ENCODE results near the gene EIF2B4. TPM values are rescaled to one million over a fixed set of nuclear protein-coding genes. Genes with fewer than 3 reads are reported as not detected.

EIF2B4 gene
- total and polyA plus RNA-seq, 2 of the 13 experiments (the other 11 are each of a cell fraction or from before 2014, with no cell fraction given): 91.5 to 96.4 TPM

DNA sequence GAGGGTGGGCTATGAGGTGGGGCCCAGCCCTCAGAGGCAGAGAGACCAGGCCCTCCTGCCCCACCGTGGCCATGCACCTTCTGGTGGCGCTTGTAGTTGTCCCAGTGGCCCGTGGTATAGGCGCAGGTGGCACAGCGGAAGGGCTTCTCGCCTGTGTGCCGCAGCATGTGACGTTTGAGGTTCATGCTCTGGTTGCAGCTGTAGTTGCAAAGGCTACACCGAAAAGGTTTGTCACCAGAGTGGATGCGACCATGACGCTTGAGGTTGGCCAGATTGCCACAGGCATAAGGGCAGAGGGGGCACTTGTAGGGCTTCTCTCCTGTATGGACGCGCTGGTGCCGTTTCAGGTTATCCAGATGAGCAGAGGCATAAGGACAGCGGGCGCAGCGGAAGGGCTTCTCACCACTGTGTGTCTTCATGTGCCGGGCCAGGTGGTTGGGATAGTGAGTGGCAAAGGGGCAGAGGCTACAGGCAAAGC lies 7.5 kb upstream of the EIF2B4 start (continued):
- TF ChIP-seq, protein P1, sequence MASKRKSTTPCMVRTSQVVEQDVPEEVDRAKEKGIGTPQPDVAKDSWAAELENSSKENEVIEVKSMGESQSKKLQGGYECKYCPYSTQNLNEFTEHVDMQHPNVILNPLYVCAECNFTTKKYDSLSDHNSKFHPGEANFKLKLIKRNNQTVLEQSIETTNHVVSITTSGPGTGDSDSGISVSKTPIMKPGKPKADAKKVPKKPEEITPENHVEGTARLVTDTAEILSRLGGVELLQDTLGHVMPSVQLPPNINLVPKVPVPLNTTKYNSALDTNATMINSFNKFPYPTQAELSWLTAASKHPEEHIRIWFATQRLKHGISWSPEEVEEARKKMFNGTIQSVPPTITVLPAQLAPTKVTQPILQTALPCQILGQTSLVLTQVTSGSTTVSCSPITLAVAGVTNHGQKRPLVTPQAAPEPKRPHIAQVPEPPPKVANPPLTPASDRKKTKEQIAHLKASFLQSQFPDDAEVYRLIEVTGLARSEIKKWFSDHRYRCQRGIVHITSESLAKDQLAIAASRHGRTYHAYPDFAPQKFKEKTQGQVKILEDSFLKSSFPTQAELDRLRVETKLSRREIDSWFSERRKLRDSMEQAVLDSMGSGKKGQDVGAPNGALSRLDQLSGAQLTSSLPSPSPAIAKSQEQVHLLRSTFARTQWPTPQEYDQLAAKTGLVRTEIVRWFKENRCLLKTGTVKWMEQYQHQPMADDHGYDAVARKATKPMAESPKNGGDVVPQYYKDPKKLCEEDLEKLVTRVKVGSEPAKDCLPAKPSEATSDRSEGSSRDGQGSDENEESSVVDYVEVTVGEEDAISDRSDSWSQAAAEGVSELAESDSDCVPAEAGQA (IDR thresholded peaks at IDR 0.05; ENCODE audit: low read depth): no peak
- TF ChIP-seq, protein P1 (CRISPR knock-in tag; IDR thresholded peaks at IDR 0.05; ENCODE audit: borderline replicate concordance): no peak
- no peak for TF ChIP-seq ZNF44 (CRISPR knock-in tag; IDR thresholded peaks at IDR 0.05)
- TF ChIP-seq, protein P2, sequence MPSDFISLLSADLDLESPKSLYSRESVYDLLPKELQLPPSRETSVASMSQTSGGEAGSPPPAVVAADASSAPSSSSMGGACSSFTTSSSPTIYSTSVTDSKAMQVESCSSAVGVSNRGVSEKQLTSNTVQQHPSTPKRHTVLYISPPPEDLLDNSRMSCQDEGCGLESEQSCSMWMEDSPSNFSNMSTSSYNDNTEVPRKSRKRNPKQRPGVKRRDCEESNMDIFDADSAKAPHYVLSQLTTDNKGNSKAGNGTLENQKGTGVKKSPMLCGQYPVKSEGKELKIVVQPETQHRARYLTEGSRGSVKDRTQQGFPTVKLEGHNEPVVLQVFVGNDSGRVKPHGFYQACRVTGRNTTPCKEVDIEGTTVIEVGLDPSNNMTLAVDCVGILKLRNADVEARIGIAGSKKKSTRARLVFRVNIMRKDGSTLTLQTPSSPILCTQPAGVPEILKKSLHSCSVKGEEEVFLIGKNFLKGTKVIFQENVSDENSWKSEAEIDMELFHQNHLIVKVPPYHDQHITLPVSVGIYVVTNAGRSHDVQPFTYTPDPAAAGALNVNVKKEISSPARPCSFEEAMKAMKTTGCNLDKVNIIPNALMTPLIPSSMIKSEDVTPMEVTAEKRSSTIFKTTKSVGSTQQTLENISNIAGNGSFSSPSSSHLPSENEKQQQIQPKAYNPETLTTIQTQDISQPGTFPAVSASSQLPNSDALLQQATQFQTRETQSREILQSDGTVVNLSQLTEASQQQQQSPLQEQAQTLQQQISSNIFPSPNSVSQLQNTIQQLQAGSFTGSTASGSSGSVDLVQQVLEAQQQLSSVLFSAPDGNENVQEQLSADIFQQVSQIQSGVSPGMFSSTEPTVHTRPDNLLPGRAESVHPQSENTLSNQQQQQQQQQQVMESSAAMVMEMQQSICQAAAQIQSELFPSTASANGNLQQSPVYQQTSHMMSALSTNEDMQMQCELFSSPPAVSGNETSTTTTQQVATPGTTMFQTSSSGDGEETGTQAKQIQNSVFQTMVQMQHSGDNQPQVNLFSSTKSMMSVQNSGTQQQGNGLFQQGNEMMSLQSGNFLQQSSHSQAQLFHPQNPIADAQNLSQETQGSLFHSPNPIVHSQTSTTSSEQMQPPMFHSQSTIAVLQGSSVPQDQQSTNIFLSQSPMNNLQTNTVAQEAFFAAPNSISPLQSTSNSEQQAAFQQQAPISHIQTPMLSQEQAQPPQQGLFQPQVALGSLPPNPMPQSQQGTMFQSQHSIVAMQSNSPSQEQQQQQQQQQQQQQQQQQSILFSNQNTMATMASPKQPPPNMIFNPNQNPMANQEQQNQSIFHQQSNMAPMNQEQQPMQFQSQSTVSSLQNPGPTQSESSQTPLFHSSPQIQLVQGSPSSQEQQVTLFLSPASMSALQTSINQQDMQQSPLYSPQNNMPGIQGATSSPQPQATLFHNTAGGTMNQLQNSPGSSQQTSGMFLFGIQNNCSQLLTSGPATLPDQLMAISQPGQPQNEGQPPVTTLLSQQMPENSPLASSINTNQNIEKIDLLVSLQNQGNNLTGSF (CRISPR knock-in tag; IDR thresholded peaks at IDR 0.05): no peak
- TF ChIP-seq FOXJ3 (CRISPR knock-in tag; IDR thresholded peaks at IDR 0.05; ENCODE audit: borderline replicate concordance): no peak
- TF ChIP-seq, protein P3, sequence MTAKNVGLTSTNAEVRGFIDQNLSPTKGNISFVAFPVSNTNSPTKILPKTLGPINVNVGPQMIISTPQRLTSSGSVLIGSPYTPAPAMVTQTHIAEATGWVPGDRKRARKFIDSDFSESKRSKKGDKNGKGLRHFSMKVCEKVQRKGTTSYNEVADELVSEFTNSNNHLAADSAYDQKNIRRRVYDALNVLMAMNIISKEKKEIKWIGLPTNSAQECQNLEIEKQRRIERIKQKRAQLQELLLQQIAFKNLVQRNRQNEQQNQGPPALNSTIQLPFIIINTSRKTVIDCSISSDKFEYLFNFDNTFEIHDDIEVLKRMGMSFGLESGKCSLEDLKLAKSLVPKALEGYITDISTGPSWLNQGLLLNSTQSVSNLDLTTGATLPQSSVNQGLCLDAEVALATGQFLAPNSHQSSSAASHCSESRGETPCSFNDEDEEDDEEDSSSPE (CRISPR knock-in tag; IDR thresholded peaks at IDR 0.05): no peak
- TF ChIP-seq, protein P4, sequence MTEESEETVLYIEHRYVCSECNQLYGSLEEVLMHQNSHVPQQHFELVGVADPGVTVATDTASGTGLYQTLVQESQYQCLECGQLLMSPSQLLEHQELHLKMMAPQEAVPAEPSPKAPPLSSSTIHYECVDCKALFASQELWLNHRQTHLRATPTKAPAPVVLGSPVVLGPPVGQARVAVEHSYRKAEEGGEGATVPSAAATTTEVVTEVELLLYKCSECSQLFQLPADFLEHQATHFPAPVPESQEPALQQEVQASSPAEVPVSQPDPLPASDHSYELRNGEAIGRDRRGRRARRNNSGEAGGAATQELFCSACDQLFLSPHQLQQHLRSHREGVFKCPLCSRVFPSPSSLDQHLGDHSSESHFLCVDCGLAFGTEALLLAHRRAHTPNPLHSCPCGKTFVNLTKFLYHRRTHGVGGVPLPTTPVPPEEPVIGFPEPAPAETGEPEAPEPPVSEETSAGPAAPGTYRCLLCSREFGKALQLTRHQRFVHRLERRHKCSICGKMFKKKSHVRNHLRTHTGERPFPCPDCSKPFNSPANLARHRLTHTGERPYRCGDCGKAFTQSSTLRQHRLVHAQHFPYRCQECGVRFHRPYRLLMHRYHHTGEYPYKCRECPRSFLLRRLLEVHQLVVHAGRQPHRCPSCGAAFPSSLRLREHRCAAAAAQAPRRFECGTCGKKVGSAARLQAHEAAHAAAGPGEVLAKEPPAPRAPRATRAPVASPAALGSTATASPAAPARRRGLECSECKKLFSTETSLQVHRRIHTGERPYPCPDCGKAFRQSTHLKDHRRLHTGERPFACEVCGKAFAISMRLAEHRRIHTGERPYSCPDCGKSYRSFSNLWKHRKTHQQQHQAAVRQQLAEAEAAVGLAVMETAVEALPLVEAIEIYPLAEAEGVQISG (CRISPR knock-in tag; IDR thresholded peaks at IDR 0.05): 0 out of 2 replicates have a peak, but pooled peaks have one; percentile 23
- TF ChIP-seq, protein P5, sequence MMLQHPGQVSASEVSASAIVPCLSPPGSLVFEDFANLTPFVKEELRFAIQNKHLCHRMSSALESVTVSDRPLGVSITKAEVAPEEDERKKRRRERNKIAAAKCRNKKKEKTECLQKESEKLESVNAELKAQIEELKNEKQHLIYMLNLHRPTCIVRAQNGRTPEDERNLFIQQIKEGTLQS (CRISPR knock-in tag; IDR thresholded peaks at IDR 0.05): no peak
- TF ChIP-seq RBFOX2 (IDR thresholded peaks at IDR 0.05; ENCODE audit: low read depth, low read length): peak; percentile 82
- no peak for TF ChIP-seq NKX3-1 (CRISPR knock-in tag; IDR thresholded peaks at IDR 0.05)
- no peak for TF ChIP-seq ZNF629 (CRISPR knock-in tag; conservative IDR thresholded peaks at IDR 0.05)
- TF ChIP-seq GTF2F1 (IDR thresholded peaks at IDR 0.05; ENCODE audit: low read length): no peak
- no peak for TF ChIP-seq ZFAT (CRISPR knock-in tag; conservative IDR thresholded peaks at IDR 0.05)
- no peak for TF ChIP-seq HMG20A (CRISPR knock-in tag; IDR thresholded peaks at IDR 0.05; ENCODE audit: borderline replicate concordance)
- no peak for TF ChIP-seq HHEX (CRISPR knock-in tag; IDR thresholded peaks at IDR 0.05)
